CD8-positive, alpha-beta memory T cell (primary cell): ENCODE data around the gene AHCYL2. TPM values are rescaled to one million over a fixed set of nuclear protein-coding genes. Genes with fewer than 3 reads are reported as not detected.
"Not testable (repeated sequence)": the region's sequence is repeated elsewhere in the genome, so short reads cannot be mapped to it uniquely, and the experiment has no call there.

Source experiments
- CTCF ChIA-PET: fragments of 350-600 bp; sonication (Branson Sonifier 250); formaldehyde crosslinking; loops from one replicate; lab custom pipeline; 2021; ENCODE audit warnings: antibody characterized with exemption; lab: Charles Lee
- POLR2A ChIA-PET: fragments of 350-600 bp; sonication (Branson Sonifier 250); formaldehyde crosslinking; loops from one replicate; lab custom pipeline; 2021; ENCODE audit warnings: antibody characterized with exemption; lab: Charles Lee
- DNase-seq, 5 donors: peaks; one replicate each; pipeline versions ENCODE4 v3.0.0 to v3.0.0-alpha.2; 2020 to 2022; ENCODE audit warnings: mixed read lengths in 1 of 5
- H3K27ac ChIP-seq: one replicate; pipeline ENCODE4 v1.7.0; 2013; ENCODE audit warnings: low read depth, mild to moderate bottlenecking, low read length, moderate library complexity
- H3K27me3 ChIP-seq: 2 replicates; pipeline ENCODE4 v1.7.0; 2013; ENCODE audit warnings: low read length, mild to moderate bottlenecking; ENCODE audit not compliant: insufficient read depth, poor library complexity, severe bottlenecking
- H3K36me3 ChIP-seq: 2 replicates; pipeline ENCODE4 v1.7.0; 2013; ENCODE audit warnings: mild to moderate bottlenecking, low read length, moderate library complexity; ENCODE audit not compliant: insufficient read depth
- H3K4me1 ChIP-seq: 2 replicates; pipeline ENCODE4 v1.7.0; 2013; ENCODE audit warnings: mild to moderate bottlenecking, low read length, moderate library complexity; ENCODE audit not compliant: insufficient read depth
- H3K4me3 ChIP-seq: 2 replicates; pipeline ENCODE4 v1.7.0; 2013; ENCODE audit warnings: mild to moderate bottlenecking, low read length
- H3K9me3 ChIP-seq: 2 replicates; pipeline ENCODE4 v1.7.0; 2013; ENCODE audit warnings: mild to moderate bottlenecking, low read length
- H3K27ac Mint-ChIP-seq, 8 donors: one replicate each; pipeline ENCODE4 v1.8.0; 2020 to 2021; ENCODE audit warnings: mixed read lengths in 8 of 8, mild to moderate bottlenecking in 6 of 8, inconsistent platforms in 3 of 8, moderate library complexity in 3 of 8
- H3K27me3 Mint-ChIP-seq, 2 donors: one replicate each; pipeline ENCODE4 v1.8.0; 2020 to 2021; ENCODE audit warnings: mixed read lengths in 2 of 2, mild to moderate bottlenecking in 1 of 2, moderate library complexity in 1 of 2
- H3K36me3 Mint-ChIP-seq, 3 donors: one replicate each; pipeline ENCODE4 v1.8.0; 2020 to 2021; ENCODE audit warnings: mixed read lengths in 3 of 3, inconsistent platforms in 1 of 3, mild to moderate bottlenecking in 1 of 3
- H3K4me1 Mint-ChIP-seq, 3 donors: one replicate each; pipeline ENCODE4 v1.8.0; 2020 to 2021; ENCODE audit warnings: mixed read lengths in 3 of 3, inconsistent platforms in 1 of 3, mild to moderate bottlenecking in 1 of 3
- H3K4me3 Mint-ChIP-seq, 7 donors: one replicate each; pipeline ENCODE4 v1.8.0; 2020 to 2021; ENCODE audit warnings: mixed read lengths in 7 of 7, mild to moderate bottlenecking in 6 of 7, moderate library complexity in 4 of 7, inconsistent platforms in 2 of 7
- H3K9me3 Mint-ChIP-seq, 5 donors: one replicate each; pipeline ENCODE4 v1.8.0; 2020 to 2022; ENCODE audit warnings: mixed read lengths in 5 of 5, mild to moderate bottlenecking in 3 of 5, moderate library complexity in 2 of 5, inconsistent platforms in 1 of 5
- polyA plus RNA-seq: library from polyadenylated mRNA; unstranded; fragments of 300-500 nt; fragmentation: Illumina TruSeq; gene quantifications from one replicate; pipeline ENCODE4 v1.2.3, GENCODE V29; 2021
- total RNA-seq, 2 experiments: library from RNA; stranded (reverse); gene quantifications; one replicate each; pipeline ENCODE4 v1.2.3, GENCODE V29; 2021

The AHCYL2 gene
- total and polyA plus RNA-seq, 3 experiments from 2014 or later = 8.1 to 8.4 (median 8.2) TPM

- Mint-ChIP-seq H3K9me3 (no peaks in the 10 kb centered on the region), H3K27me3 (no peaks in the 10 kb centered on the region), H3K27ac (peak overlapping the region in 2 of 8 donors; percentile 31 to 72), H3K4me3 (no peak overlapping the region), H3K4me1 (peaks cover 14 to 16% (median 16%) of the 10 kb centered on the region in 3 donors), H3K36me3 (no peaks in the 10 kb centered on the region)
- H3K27me3 ChIP-seq = no peaks in the 10 kb centered on the region
- H3K36me3 ChIP-seq = no peaks in the 10 kb centered on the region
- H3K4me3 ChIP-seq = no peak overlapping the region
- POLR2A ChIA-PET = interaction anchor here (1.0 kb wide), 1 partner anchor 245 kb away, joined by 3 read pairs; no protein-coding TSS in a partner anchor
- DNase-seq = no peak
- CTCF ChIA-PET = interaction anchor here (0.7 to 3.0 kb wide), 40 partner anchors 8 to 655 kb away, joined by 3 to 59 read pairs (median 4); partner anchors contain the start of gene STRIP2
- no peaks in the 10 kb centered on the region for H3K9me3 ChIP-seq
- H3K4me1 ChIP-seq = peaks cover 7% of the 10 kb centered on the region
- H3K27ac ChIP-seq = no peak overlapping the region
Observed at GRCh38 chr7:129367349-129367699, 142.5 kb downstream of the AHCYL2 start.

- H3K4me3 Mint-ChIP-seq = peak overlapping the region; percentile 16 to 76 (median 69)
- no peak overlapping the region for H3K4me3 ChIP-seq
- H3K9me3 Mint-ChIP-seq = no peaks in the 10 kb centered on the region
- no peaks in the 10 kb centered on the region for H3K27me3 Mint-ChIP-seq
- ChIA-PET CTCF (interaction anchor here (0.5 to 3.0 kb wide), 42 partner anchors 8 to 655 kb away, joined by 3 to 59 read pairs (median 4); partner anchors contain the start of gene STRIP2), POLR2A (interaction anchor here (1.0 kb wide), 1 partner anchor 245 kb away, joined by 3 read pairs; no protein-coding TSS in a partner anchor)
- DNase-seq = peak; percentile 47 to 74 (median 54)
- no peak overlapping the region for H3K27ac ChIP-seq
- peaks cover 7% of the 10 kb centered on the region for H3K4me1 ChIP-seq
- peaks cover 0 to 1% (median 0%) of the 10 kb centered on the region in 3 donors for H3K36me3 Mint-ChIP-seq
- peak overlapping the region in 5 of 8 donors; percentile 4 to 72 (median 33) for H3K27ac Mint-ChIP-seq
- no peaks in the 10 kb centered on the region for H3K36me3 ChIP-seq
- H3K4me1 Mint-ChIP-seq = peaks cover 14 to 16% (median 16%) of the 10 kb centered on the region in 3 donors
- no peaks in the 10 kb centered on the region for H3K27me3 ChIP-seq
- no peaks in the 10 kb centered on the region for H3K9me3 ChIP-seq
Observed at GRCh38 chr7:129367700-129368388, 143.0 kb downstream of the AHCYL2 start.

DNA sequence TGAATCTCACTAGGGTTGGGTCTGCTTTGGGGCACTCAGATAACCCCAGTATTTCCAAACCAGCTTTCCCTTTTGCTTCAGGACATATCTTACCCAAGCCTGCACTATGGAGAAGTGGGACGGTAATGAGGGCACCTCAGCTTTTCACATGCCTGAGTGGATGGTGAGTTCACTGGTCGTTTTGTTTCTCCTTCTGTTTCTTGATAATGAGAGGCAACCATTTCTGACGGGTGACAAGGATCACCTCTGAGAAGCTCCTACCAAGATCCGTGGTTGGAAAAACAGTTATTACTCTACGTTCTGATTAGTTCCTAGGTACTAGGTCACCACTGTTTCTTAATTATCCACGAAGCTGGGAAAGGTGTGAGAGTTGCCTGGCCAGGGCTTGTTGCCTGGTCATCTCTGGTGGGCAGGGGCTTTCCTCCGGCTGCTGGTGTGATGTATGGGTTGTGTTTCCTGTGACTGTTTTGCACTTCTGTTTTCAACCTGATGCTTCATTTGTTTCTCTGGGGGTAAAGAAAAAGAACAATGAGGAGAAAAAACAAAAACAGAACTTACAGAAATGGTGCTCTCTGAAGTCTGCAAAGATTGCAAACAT lies 143.7 kb downstream of the AHCYL2 start:
- H3K4me3 Mint-ChIP-seq = peak overlapping the region in 6 of 7 donors; percentile 56 to 76 (median 70)

GRCh38 chr7:129369447-129369846 lies 144.6 kb downstream of the AHCYL2 start:
- not testable (repeated sequence) for H3K4me3 ChIP-seq, H3K9me3 Mint-ChIP-seq, H3K27ac Mint-ChIP-seq

More for the DNA sequence above, 143.7 kb downstream of the AHCYL2 start:
- H3K4me1 Mint-ChIP-seq = peaks cover 14 to 16% (median 16%) of the 10 kb centered on the region in 3 donors
- H3K9me3 Mint-ChIP-seq = no peaks in the 10 kb centered on the region
- Histone ChIP-seq H3K27ac (no peak overlapping the region), H3K4me3 (no peak overlapping the region), H3K36me3 (no peaks in the 10 kb centered on the region), H3K9me3 (no peaks in the 10 kb centered on the region), H3K4me1 (peaks cover 7% of the 10 kb centered on the region), H3K27me3 (no peaks in the 10 kb centered on the region)
- peaks cover 0 to 1% (median 0%) of the 10 kb centered on the region in 3 donors for H3K36me3 Mint-ChIP-seq
- DNase-seq = no peak
- peak overlapping the region in 5 of 8 donors; percentile 5 to 72 (median 33) for H3K27ac Mint-ChIP-seq
- CTCF ChIA-PET = interaction anchor here (0.6 to 3.0 kb wide), 31 partner anchors 9 to 642 kb away, joined by 3 to 59 read pairs (median 6); partner anchors contain the start of gene STRIP2
- H3K27me3 Mint-ChIP-seq = no peaks in the 10 kb centered on the region
- POLR2A ChIA-PET = interaction anchor here (1.0 kb wide), 1 partner anchor 244 kb away, joined by 3 read pairs; no protein-coding TSS in a partner anchor

GRCh38 chr7:129370812-129371211 lies 146.0 kb downstream of the AHCYL2 start:
- DNase-seq = no peak
- POLR2A ChIA-PET = interaction anchor here (1.0 kb wide), 1 partner anchor 244 kb away, joined by 3 read pairs; no protein-coding TSS in a partner anchor
- Histone ChIP-seq H3K36me3 (no peaks in the 10 kb centered on the region), H3K27ac (no peak overlapping the region), H3K9me3 (no peaks in the 10 kb centered on the region), H3K4me3 (no peak overlapping the region), H3K27me3 (no peaks in the 10 kb centered on the region), H3K4me1 (peaks cover 7% of the 10 kb centered on the region)
- Mint-ChIP-seq H3K36me3 (peaks cover 0 to 1% (median 0%) of the 10 kb centered on the region in 3 donors), H3K4me1 (peaks cover 14 to 16% (median 16%) of the 10 kb centered on the region in 3 donors), H3K27me3 (no peaks in the 10 kb centered on the region), H3K4me3 (no peak overlapping the region), H3K9me3 (no peaks in the 10 kb centered on the region), H3K27ac (no peak overlapping the region)
- CTCF ChIA-PET = interaction anchor here (1.2 to 2.2 kb wide), 4 partner anchors 11 to 458 kb away, joined by 4 to 6 read pairs (median 4); no protein-coding TSS in a partner anchor

More at GRCh38 chr7:129369447-129369846, 144.6 kb downstream of the AHCYL2 start:
- H3K36me3 Mint-ChIP-seq, H3K27me3 Mint-ChIP-seq, H3K4me3 Mint-ChIP-seq, H3K4me1 ChIP-seq, H3K27ac ChIP-seq, H3K27me3 ChIP-seq, H3K36me3 ChIP-seq, DNase-seq, POLR2A ChIA-PET, H3K9me3 ChIP-seq: not testable (repeated sequence)
- CTCF ChIA-PET = interaction anchor here (1.2 to 3.0 kb wide), 5 partner anchors 9 to 460 kb away, joined by 3 to 59 read pairs (median 4); no protein-coding TSS in a partner anchor
- H3K4me1 Mint-ChIP-seq = peaks cover 14 to 16% (median 16%) of the 10 kb centered on the region in 3 donors

DNA sequence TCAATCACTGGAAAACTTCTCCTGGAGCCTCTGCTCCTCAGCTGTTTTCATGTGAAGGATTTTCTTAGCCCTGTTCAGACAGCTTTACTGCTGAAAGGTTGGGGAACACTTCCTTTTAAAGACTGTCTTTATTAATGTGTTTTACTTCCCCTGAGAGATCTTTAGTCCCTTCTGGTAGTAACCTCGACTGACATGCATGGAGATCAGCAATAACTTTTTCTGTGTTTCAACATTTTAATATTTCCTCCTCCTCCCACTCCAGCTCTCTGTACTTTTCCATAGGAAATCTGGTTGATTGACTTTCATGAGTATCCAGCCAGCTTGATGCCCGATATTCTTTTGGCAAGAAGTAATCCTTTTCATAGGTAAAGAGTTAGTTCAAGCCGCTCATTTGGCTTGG lies 146.7 kb downstream of the AHCYL2 start:
- H3K9me3 Mint-ChIP-seq = no peaks in the 10 kb centered on the region

GRCh38 chr7:129373651-129374428 lies 149.0 kb downstream of the AHCYL2 start:
- Mint-ChIP-seq H3K27me3 (no peaks in the 10 kb centered on the region), H3K4me1 (peaks cover 9 to 16% (median 16%) of the 10 kb centered on the region in 3 donors), H3K36me3 (peaks cover 0 to 1% (median 0%) of the 10 kb centered on the region in 3 donors), H3K27ac (no peak overlapping the region), H3K9me3 (no peaks in the 10 kb centered on the region), H3K4me3 (no peak overlapping the region)
- Histone ChIP-seq H3K27me3 (no peaks in the 10 kb centered on the region), H3K9me3 (no peaks in the 10 kb centered on the region), H3K27ac (no peak overlapping the region), H3K4me1 (no peaks in the 10 kb centered on the region), H3K4me3 (no peak overlapping the region), H3K36me3 (no peaks in the 10 kb centered on the region)
- DNase-seq = no peak
- POLR2A ChIA-PET = no interaction called here
- CTCF ChIA-PET = interaction anchor here (1.1 to 1.2 kb wide), 2 partner anchors 31 to 452 kb away, joined by 3 to 4 read pairs; no protein-coding TSS in a partner anchor

More for the DNA sequence above, 146.7 kb downstream of the AHCYL2 start:
- H3K36me3 Mint-ChIP-seq = peaks cover 0 to 1% (median 0%) of the 10 kb centered on the region in 3 donors
- H3K27ac Mint-ChIP-seq = no peak overlapping the region
- DNase-seq = no peak
- H3K27me3 Mint-ChIP-seq = no peaks in the 10 kb centered on the region
- CTCF ChIA-PET = interaction anchor here (1.6 kb wide), 1 partner anchor 153 kb away, joined by 4 read pairs; no protein-coding TSS in a partner anchor
- POLR2A ChIA-PET = no interaction called here
- no peak overlapping the region for H3K4me3 Mint-ChIP-seq
- Histone ChIP-seq H3K27ac (no peak overlapping the region), H3K9me3 (no peaks in the 10 kb centered on the region), H3K27me3 (no peaks in the 10 kb centered on the region), H3K36me3 (no peaks in the 10 kb centered on the region), H3K4me3 (no peak overlapping the region), H3K4me1 (peaks cover 7% of the 10 kb centered on the region)
- peaks cover 14 to 18% (median 17%) of the 10 kb centered on the region in 3 donors for H3K4me1 Mint-ChIP-seq
